K562 (cell line): ENCODE results near the gene BBC3. TPM values are rescaled to one million over a fixed set of nuclear protein-coding genes. Genes with fewer than 3 reads are reported as not detected.
A peak's percentile ranks its signal among the peaks of the same experiment; 100 is the strongest.

Experiments used
- ATF1 ChIP-seq, 2 experiments: fragments of 450-650 bp in 1 of 2; IDR thresholded peaks; 2 replicates each; pipeline ENCODE4 v1.6.1; 2016; ENCODE audit warnings: missing compliant biosample characterization in 1 of 2, missing genetic modification characterization in 1 of 2
- BCL6 ChIP-seq: fragments of 250-450 bp; sonication (Bioruptor Pico); IDR thresholded peaks from 2 replicates; pipeline ENCODE4 v1.4.0; 2020
- CCNT2 ChIP-seq: IDR thresholded peaks from 2 replicates; pipeline ENCODE4 v1.6.1; 2011; ENCODE audit warnings: borderline replicate concordance, low read depth, mild to moderate bottlenecking, moderate library complexity, mixed read lengths, low read length; ENCODE audit not compliant: insufficient read length; ENCODE audit errors: extremely low read depth
- CEBPG ChIP-seq, 3 experiments: fragments of 200-800 bp in 1 of 3; sonication (Bioruptor generic) in 1 of 3; sonication (generic) in 1 of 3; formaldehyde crosslinking in 1 of 3; IDR thresholded peaks in 2 of 3; conservative IDR thresholded peaks in 1 of 3; 2 replicates each; pipeline versions ENCODE4 v1.6.1 to v1.8.0; 2016 to 2022; ENCODE audit warnings: missing compliant biosample characterization in 2 of 3, missing genetic modification characterization in 2 of 3, mild to moderate bottlenecking in 1 of 3, missing genetic modification reagents in 1 of 3
- CXXC5 ChIP-seq: fragments of 250-450 bp; sonication (Bioruptor Pico); IDR thresholded peaks from 2 replicates; pipeline ENCODE4 v1.8.0; 2022; ENCODE audit warnings: inconsistent platforms, mild to moderate bottlenecking, moderate library complexity
- EGR1 ChIP-seq: fragments of 450-650 bp; conservative IDR thresholded peaks from 2 replicates; pipeline ENCODE4 v1.6.1; 2017; ENCODE audit warnings: mild to moderate bottlenecking
- EP300 ChIP-seq: IDR thresholded peaks from 2 replicates; pipeline ENCODE4 v1.6.1; 2012; ENCODE audit warnings: low read length, improper control_type of control experiment
- FOXK2 ChIP-seq, 2 experiments: fragments of 450-650 bp; IDR thresholded peaks in 1 of 2; conservative IDR thresholded peaks in 1 of 2; 2 replicates each; pipeline ENCODE4 v1.6.1; 2016; ENCODE audit warnings: low read depth in 2 of 2, mild to moderate bottlenecking in 1 of 2
- GATAD2A ChIP-seq: fragments of 450-650 bp; IDR thresholded peaks from 2 replicates; pipeline ENCODE4 v1.6.1; 2017
- HMGN3 ChIP-seq: IDR thresholded peaks from 2 replicates; pipeline ENCODE4 v1.6.1; 2011; ENCODE audit warnings: borderline replicate concordance, low read depth, mild to moderate bottlenecking, mixed read lengths, low read length; ENCODE audit not compliant: insufficient read length; ENCODE audit errors: extremely low read depth
- NR2C2 ChIP-seq, 2 experiments: fragments of 200-800 bp in 1 of 2; sonication (Bioruptor generic) in 1 of 2; sonication (generic) in 1 of 2; formaldehyde crosslinking in 1 of 2; IDR thresholded peaks; 2 replicates each; pipeline versions ENCODE4 v1.6.1 to v1.8.0; 2016 to 2022; ENCODE audit warnings: mild to moderate bottlenecking in 1 of 2, missing compliant biosample characterization in 1 of 2, missing genetic modification characterization in 1 of 2, missing genetic modification reagents in 1 of 2
- POLR2H ChIP-seq: IDR thresholded peaks from 2 replicates; pipeline ENCODE4 v1.6.1; 2016; ENCODE audit warnings: missing genetic modification characterization, low read depth, mild to moderate bottlenecking, control low read depth, missing compliant biosample characterization, moderate library complexity
- SNRNP70 ChIP-seq: fragments of 200-400 bp; formaldehyde crosslinking; optimal IDR thresholded peaks from 2 replicates; pipeline ENCODE3; 2017; ENCODE audit warnings: low read depth, low read length
- TARDBP ChIP-seq: fragments of 450-650 bp; IDR thresholded peaks from 2 replicates; pipeline ENCODE4 v1.6.1; 2016
- ZNF274 ChIP-seq: IDR thresholded peaks from 2 replicates; pipeline ENCODE4 v1.6.1; 2011; ENCODE audit warnings: low read depth, mild to moderate bottlenecking, low read length, moderate library complexity, borderline replicate concordance
- ZNF282 ChIP-seq: sonication (generic); formaldehyde crosslinking; IDR thresholded peaks from 2 replicates; pipeline ENCODE4 v1.8.1; 2023; ENCODE audit warnings: missing genetic modification reagents
- ZNF695 ChIP-seq: fragments of 450-650 bp; formaldehyde crosslinking; IDR thresholded peaks from 2 replicates; pipeline ENCODE4 v1.4.0; 2020; ENCODE audit warnings: mild to moderate bottlenecking, moderate library complexity
- ZSCAN29 ChIP-seq: fragments of 450-650 bp; IDR thresholded peaks from 2 replicates; pipeline ENCODE4 v1.6.1; 2017
- polyA plus RNA-seq, 8 experiments: library from polyadenylated mRNA; depleted of rRNA in 4 of 8; stranded (reverse) in 5 of 8; unstranded in 3 of 8; fragments of >200 nt; fragmentation: Nextera tagmentation in 2 of 8; fragmentation: Illumina TruSeq in 1 of 8; extraction: Ambion mirVana in 2 of 8; extraction: Trizol in 1 of 8; gene quantifications; 2 replicates each; pipeline versions ENCODE4 v1.2.1 to v1.2.3, GENCODE V29; 2011 to 2014; ENCODE audit warnings: inconsistent platforms in 1 of 8, missing spikeins in 1 of 8
- total RNA-seq, 7 experiments: library from RNA; depleted of rRNA in 6 of 7; stranded (reverse); fragments of >200 nt in 6 of 7; fragmentation: Illumina TruSeq in 2 of 7; extraction: Trizol in 2 of 7; gene quantifications; 2 replicates each; pipeline versions ENCODE4 v1.2.1 to v1.2.3, GENCODE V29; 2011 to 2021; ENCODE audit warnings: low replicate concordance in 1 of 7
- TF ChIP-seq, protein P1 (sequence below): sonication (generic); formaldehyde crosslinking; IDR thresholded peaks from 2 replicates; pipeline ENCODE4 v1.8.1; 2022; ENCODE audit warnings: missing genetic modification reagents
- TF ChIP-seq, protein P2 (sequence below): fragments of 450-650 bp; conservative IDR thresholded peaks from 2 replicates; pipeline ENCODE4 v1.6.1; 2016; ENCODE audit warnings: missing genetic modification characterization, low read depth, mild to moderate bottlenecking, control low read depth, missing compliant biosample characterization
- TF ChIP-seq, protein P3 (sequence below): fragments of 450-650 bp; IDR thresholded peaks from 2 replicates; pipeline ENCODE4 v1.6.1; 2016
- TF ChIP-seq, protein P4 (sequence below): sonication (generic); formaldehyde crosslinking; IDR thresholded peaks from 2 replicates; pipeline ENCODE4 v1.9.0; 2022; ENCODE audit warnings: mild to moderate bottlenecking, missing genetic modification reagents

BBC3 gene
- total and polyA plus RNA-seq, 9 of the 15 experiments (the other 6 are each of a cell fraction or from before 2014, with no cell fraction given): 0.15 to 30.7 (median 4.8) TPM

DNA sequence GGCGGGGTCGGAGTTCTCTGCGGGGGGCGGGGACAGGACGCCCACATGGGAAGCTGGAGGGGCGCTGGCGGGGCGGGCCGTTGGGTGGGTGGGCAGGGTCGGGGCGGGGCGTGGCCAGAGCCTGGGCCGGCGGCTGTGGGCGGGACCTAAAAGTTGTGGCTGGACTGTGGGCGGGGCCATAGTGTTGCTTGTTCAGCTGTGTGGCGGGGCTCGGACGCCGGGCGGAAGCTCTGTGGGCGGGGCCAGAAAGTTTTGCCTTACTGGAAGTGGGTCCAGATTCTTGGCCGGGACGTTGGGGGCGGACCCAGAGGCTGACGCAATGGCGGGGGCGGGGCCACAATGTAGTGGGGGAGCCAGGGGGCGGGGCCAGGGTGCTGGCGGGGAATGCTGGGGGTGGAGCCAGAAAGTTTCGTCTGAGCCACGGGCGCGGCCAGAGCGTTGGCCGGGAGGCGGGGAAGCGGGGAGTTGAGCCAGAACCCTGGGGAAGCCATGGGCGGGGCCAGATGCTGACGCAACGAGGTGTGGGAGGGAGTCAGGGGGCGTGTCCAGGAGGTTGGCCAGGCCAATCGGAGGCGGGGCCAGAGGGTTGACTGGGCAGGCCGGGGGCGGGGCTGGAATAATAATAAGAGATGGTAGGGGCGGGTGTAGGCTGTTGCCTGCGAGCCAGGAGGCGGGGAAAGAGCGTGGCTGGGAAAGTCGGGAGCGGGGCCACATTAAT is 25.9 kb upstream of the BBC3 start (continued):
- TF ChIP-seq POLR2H (tag) (peak; percentile 59; the same call in 1 of the 2 replicates), CEBPG (CRISPR knock-in tag; IDR thresholded peaks at IDR 0.05) (peak; percentile 97), CEBPG (tag; conservative IDR thresholded peaks at IDR 0.05 in 1 of 2, IDR thresholded peaks at IDR 0.05 in 1 of 2) (peak; percentile 96 to 99), HMGN3 (peak; percentile 96), ZNF282 (CRISPR knock-in tag) (no peak), TARDBP (no peak), ZNF274 (no peak), BCL6 (CRISPR knock-in tag) (no peak), SNRNP70 (no peak), NR2C2 (CRISPR knock-in tag; IDR thresholded peaks at IDR 0.05) (no peak), NR2C2 (tag; IDR thresholded peaks at IDR 0.05) (peak; percentile 59; the same call in 1 of the 2 replicates), ATF1 (CRISPR knock-in tag; IDR thresholded peaks at IDR 0.05) (no peak), ATF1 (tag; IDR thresholded peaks at IDR 0.05) (no peak; the same call in 1 of the 2 replicates), FOXK2 (conservative IDR thresholded peaks at IDR 0.05 in 1 of 2, IDR thresholded peaks at IDR 0.05 in 1 of 2; ENCODE audit: low read depth in 2 of 2) (peak; percentile 35 to 56; a peak in 1 of 4 replicates), EGR1 (peak; percentile 84), GATAD2A (no peak), EP300 (no peak; the same call in 1 of the 2 replicates), CXXC5 (CRISPR knock-in tag) (0 out of 2 replicates have a peak, but pooled peaks have one; percentile 18), ZNF695 (CRISPR knock-in tag) (no peak), ZSCAN29 (no peak), CCNT2 (peak; percentile 86)
- TF ChIP-seq, protein P1, sequence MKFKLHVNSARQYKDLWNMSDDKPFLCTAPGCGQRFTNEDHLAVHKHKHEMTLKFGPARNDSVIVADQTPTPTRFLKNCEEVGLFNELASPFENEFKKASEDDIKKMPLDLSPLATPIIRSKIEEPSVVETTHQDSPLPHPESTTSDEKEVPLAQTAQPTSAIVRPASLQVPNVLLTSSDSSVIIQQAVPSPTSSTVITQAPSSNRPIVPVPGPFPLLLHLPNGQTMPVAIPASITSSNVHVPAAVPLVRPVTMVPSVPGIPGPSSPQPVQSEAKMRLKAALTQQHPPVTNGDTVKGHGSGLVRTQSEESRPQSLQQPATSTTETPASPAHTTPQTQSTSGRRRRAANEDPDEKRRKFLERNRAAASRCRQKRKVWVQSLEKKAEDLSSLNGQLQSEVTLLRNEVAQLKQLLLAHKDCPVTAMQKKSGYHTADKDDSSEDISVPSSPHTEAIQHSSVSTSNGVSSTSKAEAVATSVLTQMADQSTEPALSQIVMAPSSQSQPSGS: no peak
- TF ChIP-seq, protein P2, sequence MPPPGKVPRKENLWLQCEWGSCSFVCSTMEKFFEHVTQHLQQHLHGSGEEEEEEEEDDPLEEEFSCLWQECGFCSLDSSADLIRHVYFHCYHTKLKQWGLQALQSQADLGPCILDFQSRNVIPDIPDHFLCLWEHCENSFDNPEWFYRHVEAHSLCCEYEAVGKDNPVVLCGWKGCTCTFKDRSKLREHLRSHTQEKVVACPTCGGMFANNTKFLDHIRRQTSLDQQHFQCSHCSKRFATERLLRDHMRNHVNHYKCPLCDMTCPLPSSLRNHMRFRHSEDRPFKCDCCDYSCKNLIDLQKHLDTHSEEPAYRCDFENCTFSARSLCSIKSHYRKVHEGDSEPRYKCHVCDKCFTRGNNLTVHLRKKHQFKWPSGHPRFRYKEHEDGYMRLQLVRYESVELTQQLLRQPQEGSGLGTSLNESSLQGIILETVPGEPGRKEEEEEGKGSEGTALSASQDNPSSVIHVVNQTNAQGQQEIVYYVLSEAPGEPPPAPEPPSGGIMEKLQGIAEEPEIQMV: peak; percentile 90
- TF ChIP-seq, protein P3, sequence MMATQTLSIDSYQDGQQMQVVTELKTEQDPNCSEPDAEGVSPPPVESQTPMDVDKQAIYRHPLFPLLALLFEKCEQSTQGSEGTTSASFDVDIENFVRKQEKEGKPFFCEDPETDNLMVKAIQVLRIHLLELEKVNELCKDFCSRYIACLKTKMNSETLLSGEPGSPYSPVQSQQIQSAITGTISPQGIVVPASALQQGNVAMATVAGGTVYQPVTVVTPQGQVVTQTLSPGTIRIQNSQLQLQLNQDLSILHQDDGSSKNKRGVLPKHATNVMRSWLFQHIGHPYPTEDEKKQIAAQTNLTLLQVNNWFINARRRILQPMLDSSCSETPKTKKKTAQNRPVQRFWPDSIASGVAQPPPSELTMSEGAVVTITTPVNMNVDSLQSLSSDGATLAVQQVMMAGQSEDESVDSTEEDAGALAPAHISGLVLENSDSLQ: peak; percentile 54
- TF ChIP-seq, protein P4, sequence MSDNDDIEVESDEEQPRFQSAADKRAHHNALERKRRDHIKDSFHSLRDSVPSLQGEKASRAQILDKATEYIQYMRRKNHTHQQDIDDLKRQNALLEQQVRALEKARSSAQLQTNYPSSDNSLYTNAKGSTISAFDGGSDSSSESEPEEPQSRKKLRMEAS (CRISPR knock-in tag): no peak
